T47D (cell line): ENCODE results near the gene SIRPG.
"Not testable (repeated sequence)": the region's sequence is repeated elsewhere in the genome, so short reads cannot be mapped to it uniquely, and the experiment has no call there.

Source experiments
- DNase-seq, 2 experiments: peaks; one replicate each; pipeline versions ENCODE4 v3.0.0 to v3.0.0-alpha.2; 2011 to 2012; ENCODE audit warnings: low read depth in 1 of 2, low spot score in 1 of 2
- JUND ChIP-seq: IDR thresholded peaks from 2 replicates; pipeline ENCODE4 v1.6.1; 2012; ENCODE audit warnings: low read depth
- in situ Hi-C: cut with HindIII; loops from 2 replicates; pipeline ENCODE4 v1.10.0; 2016; ENCODE audit warnings: low sequenced_read_pairs, low pct_unique_long_range_greater_than_20kb

Gene SIRPG

GRCh38 chr20:1644101-1644962, 13.2 kb downstream of the SIRPG start:
- no peak for DNase-seq
- in situ Hi-C loops = no loop called here
- no peak for TF ChIP-seq JUND

DNA sequence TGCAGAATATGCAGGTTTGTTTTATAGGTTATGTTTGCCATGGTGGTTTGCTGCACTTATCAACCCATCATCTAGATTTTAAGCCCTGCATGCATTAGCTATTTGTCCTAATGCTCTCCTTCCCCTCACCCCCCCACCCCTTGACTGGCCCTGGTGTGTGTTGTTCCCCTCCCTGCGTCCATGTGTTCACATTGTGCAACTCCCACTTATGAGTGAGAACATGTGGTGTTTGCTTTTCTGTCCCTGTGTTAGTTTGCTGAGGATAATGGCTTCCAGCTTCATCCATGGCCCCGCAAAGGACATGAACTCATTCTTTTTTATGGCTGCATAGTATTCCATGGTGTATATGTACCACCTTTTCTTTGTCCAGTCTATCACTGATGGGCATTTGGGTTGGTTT, 18.9 kb downstream of the SIRPG start:
- DNase-seq, in situ Hi-C loops: not testable (repeated sequence)

- in situ Hi-C loops = no loop called here
- no peak for DNase-seq
- TF ChIP-seq JUND = no peak
Observed at GRCh38 chr20:1637755-1638154, 19.8 kb downstream of the SIRPG start.

GRCh38 chr20:1637226-1637625, 20.4 kb downstream of the SIRPG start:
- TF ChIP-seq JUND = no peak
- in situ Hi-C loops = no loop called here
- no peak for DNase-seq

DNA sequence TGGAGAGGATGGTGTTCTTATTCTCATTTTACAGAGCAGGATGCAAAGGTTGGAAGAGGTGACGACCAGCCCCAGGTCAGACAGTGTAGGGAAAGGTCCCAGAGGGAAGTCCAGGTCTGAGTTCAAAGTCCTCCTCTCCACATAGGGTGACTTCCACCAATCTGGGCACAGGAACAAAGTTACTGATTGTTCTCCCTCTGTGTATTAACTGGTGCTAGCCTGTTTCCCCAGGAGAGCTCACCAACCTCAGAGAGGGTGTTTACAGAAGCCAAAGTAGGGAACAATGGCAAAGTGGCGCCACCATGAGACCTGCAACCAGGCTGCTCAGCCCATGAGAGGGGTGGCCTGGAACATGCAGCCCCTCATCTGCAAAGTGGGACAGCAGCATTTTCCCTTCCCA, 21.0 kb downstream of the SIRPG start:
- DNase-seq = no peak
- in situ Hi-C loops = no loop called here
- TF ChIP-seq JUND = no peak

DNA sequence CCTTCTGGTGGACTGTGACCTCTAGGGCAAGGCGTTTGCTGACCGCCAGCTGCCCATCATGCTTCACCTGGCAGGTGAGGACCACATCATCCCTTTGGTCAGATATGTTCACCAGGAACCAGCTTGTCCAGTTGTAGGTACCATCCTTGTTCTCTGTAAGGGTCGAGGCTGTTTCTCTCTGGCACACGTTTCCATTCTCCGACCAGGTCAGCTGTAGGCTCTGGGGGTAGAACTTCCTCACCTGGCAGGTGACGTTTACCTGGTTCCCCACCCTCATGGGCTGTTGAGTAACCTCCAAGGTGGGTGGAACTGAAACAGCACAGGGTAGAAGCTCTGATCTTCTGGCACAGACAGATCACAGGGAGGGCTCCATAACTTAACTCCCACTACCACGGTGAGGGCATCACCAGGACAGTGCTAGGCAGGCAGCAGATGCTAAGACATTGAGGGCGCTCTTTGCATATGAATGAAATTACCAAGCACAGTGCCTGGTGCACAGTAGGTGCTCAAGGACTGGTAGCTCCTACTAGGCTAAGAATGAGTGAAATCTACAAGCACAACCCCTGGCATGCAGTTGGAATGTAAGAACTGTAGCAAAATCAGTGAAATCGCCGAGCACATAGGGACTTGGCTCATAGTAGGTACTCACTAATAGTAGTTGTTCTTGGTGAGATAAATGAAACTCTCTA, 22.1 kb downstream of the SIRPG start:
- DNase-seq = no peak
- no peak for TF ChIP-seq JUND
- in situ Hi-C loops = no loop called here

DNA sequence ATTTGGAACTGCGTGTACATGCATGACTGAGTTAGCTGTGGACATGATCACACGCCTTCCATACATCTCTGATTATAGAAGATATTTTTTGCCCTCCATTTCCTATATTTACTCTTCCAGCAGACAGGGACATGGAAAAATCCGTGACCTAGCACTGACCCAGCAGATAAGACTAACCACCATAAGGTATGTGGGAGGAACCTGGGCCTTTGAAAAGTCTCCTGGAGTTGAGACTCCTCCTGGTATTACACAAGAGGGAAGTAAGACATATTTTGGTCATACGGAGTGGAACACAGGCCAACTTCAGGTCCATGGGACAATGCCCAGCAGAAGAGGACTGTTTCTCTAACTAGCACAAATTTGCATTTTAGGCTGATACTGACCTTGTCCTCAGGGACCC, 24.0 kb downstream of the SIRPG start:
- TF ChIP-seq JUND = no peak
- in situ Hi-C loops = no loop called here

DNA sequence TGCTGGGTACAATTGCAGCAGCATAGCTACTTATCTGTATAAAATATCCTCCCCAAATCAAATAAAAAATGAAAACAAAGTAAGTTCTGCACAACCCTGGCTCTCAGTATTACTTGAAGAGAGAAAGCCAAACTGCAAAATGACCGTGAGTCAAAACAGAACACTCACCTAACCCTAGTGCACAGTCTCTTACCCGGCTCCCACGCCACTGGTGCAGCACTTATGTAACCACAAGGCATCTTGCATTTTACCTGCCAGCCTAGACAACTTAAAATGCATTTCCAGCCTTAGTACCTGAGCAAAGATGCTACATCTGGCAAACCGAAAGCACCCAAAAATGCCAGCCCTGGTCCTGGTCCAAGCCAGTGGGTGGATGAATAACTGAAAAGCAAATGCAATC, 25.4 kb downstream of the SIRPG start:
- DNase-seq = no peak

More for the DNA sequence above, 24.0 kb downstream of the SIRPG start:
- no peak for DNase-seq

GRCh38 chr20:1631309-1632151, 26.0 kb downstream of the SIRPG start:
- no peak for DNase-seq
- in situ Hi-C loops = no loop called here
- no peak for TF ChIP-seq JUND

More for the DNA sequence above, 25.4 kb downstream of the SIRPG start:
- in situ Hi-C loops = no loop called here
- no peak for TF ChIP-seq JUND

- in situ Hi-C loops = no loop called here
- TF ChIP-seq JUND = no peak
Observed at GRCh38 chr20:1630186-1630585, 27.4 kb downstream of the SIRPG start.

GRCh38 chr20:1629321-1629720, 28.3 kb downstream of the SIRPG start:
- no peak for DNase-seq
- in situ Hi-C loops = no loop called here

More at GRCh38 chr20:1630186-1630585, 27.4 kb downstream of the SIRPG start:
- DNase-seq = no peak

DNA sequence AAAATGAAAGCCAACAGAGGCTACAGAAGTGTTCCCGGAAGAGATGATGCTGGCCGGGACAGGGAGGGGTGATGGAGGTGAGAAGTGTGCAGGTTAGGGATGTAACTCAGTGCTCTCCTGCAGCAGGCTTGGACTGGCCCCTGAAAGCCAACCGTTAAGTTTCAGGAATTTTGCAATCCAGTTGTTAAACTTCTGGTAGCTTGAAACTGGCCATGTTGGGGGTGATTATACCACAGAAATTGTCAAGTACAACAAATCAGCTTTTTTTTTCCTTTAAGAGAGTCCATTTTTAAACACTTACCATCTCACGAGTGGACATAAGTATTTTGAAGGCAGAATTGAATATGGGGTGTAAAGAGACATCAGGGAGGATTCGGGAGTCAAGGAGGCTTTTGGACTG, 29.0 kb downstream of the SIRPG start:
- in situ Hi-C loops = no loop called here
- no peak for TF ChIP-seq JUND
- no peak for DNase-seq

More at GRCh38 chr20:1629321-1629720, 28.3 kb downstream of the SIRPG start:
- no peak for TF ChIP-seq JUND
